Measurements from ENCODE around the gene HOXA5.

Gene HOXA5

DNA sequence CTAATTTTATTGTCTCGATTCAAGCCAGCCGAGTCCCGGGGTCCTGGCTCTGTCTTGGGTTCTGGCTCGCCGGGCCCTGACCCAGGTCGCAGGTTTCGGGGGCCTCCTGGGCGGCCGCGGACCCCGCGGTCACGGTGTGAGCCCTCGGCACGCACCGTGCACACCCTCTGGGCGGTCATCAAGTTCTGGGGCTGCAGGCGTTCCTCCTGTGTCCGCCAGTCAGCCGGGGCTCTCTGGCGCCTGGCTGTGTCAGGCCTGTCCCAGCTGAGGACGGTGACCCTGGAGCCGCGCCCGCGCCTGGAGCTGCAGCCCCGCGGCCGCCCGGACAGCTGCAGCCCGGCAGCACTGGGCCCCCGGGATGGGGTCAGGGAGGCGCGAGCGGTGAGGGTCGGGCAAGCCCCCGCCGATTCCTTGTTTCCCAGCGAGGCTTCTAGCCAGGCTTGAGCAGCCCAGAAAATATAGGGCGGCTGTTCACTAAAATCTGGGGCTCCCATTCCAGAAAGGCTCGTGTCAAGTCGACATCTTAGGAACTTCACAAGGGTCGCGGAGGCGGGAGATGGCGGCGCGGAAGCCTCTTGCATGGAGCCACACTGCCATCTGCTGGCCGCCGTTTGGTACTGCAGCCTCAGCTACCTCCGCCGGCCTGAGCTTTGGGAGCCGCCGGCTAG is 17.2 kb upstream of the HOXA5 start:
- peak; percentile 86 for DNase-seq (ENCODE audit: low spot score)
- peak; percentile 86 for FAIRE-seq

DNA sequence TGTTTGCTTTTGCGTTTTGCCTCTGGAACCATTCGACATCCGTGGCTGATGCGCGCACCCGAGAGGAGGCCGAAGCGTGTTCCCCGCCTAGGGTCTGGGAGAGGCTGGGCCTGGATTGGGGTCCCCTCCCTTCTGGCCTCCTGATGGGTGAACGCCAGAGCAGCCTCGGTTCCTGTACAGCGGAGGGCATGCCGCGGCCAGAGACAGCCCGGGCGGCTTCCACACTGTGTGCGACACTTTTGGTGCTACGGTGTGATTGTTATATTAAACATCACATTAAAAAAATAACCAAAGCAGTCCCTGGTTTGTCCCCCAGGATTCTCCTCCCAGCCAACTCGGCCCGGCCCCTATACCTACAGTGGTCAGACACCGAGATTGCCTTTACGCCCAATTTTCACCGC is 16.7 kb upstream of the HOXA5 start:
- FAIRE-seq (no peak), DNase-seq (ENCODE audit: low spot score) (no peak)

DNA sequence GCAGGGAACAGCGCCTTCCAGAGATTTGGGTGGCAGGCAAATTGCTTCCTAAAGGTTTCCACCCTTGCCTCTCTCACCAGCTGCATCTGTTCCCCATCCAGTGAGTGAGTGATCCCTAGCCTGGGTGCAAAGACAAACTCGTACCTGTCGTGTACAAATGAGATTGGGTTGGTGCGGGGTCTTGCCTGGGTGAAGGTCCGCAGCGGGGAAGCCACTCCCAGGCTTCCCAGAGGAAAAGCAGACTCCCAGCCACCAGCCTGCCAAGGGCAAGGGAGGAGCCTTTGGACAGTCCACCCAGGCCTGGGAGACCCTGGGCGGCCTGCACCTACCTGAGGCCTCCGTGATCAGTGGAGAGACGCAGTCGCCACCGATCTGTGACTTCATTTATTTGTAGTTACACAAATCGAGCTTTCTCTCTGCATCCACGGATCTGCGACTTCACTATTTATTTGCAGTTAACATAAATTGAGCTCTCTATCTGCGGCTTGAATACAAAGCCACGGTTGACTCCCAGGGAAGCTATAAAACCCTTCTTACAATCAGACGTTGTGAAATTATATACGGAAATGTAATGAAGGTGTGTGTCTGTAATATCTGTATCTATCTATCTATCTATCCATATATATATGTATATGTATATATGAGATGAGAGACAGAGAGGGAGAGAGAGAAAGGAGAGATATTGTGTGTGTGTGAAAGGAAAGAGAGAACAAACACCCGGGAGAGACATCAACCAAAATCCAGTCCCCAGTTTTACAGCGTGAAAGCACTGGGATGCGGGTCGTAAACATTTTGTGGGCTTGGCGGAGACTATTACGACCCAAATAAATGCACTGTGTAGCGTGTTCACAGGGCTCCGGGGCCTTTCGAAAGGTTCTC is 16.0 kb upstream of the HOXA5 start:
- FAIRE-seq (no peak), DNase-seq (ENCODE audit: low spot score) (no peak)

DNA sequence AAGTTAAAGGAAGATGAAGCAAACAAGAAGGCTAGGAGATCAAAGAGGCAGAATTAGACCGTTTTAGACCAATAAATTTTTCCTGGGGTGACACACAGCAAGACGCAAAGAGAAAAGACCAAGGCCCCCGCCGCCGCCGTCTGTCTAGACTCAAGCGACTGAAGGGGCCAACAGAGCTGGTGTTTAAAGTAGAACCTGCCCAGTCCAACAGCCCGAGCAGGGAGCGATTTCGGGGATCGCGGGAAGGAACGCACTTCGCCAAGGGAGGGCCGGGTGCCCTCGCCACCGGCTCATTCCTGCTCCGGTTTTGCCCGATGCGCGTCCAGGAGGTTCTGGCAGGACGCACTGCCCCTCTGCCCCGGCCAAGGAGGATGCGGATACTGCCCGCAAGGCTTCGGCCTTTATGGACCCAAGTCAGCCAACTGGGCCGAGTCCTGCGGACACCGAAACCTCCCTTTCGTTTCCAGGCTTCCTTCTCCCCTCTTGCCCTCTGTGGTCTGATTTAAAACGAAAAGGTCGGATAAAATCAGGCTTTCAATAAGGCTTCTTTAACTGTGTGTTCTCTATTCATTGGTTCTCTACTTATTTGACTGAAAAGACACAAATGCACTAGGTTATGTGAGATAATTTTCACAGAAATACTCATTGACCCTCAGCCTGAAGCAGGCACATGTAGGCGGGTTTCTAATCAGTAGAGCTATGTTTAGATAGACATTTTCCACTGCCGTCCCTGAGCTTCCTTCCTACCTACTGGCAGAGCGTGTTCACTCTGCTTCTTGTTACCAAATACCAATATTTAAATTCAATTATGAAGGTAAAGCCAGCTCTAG is 15.2 kb upstream of the HOXA5 start:
- DNase-seq (ENCODE audit: low spot score): no peak
- FAIRE-seq: no peak

DNA sequence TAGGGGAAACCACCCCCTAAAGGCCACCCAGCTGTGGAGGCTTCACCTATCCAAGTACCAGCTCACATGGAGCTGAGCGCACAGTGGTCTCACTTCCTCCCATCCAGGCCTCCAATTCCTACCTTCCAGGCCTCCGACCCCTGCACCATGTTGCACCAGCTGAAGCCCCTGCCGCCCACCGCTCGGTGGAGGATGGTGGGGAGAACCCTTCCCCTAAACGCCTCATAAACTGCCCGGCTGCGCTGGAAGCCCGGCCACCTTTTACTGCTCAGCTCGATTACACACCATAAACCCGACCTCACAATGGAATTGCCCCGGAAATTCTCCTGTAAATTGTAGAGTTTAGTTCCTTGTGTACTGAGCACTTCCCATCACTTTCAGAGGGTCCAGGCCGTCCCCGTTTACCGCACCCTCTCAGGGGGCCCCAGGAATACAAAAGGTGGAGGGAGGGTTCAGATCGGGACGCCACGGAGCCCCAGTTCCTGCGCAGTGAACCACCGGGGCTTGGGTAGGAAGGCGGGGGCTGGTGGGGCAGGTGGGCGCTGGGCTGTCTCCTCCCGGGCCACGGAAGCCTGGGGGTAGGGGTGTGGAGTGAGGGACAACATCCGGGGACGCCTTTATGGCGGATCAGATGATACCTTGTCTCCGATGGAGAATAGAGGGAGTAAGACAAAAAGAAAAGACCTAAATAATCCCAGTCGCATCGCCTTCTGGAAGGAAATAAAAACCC is 14.4 kb upstream of the HOXA5 start:
- DNase-seq (ENCODE audit: low spot score) (no peak), FAIRE-seq (peak; percentile 53)

DNA sequence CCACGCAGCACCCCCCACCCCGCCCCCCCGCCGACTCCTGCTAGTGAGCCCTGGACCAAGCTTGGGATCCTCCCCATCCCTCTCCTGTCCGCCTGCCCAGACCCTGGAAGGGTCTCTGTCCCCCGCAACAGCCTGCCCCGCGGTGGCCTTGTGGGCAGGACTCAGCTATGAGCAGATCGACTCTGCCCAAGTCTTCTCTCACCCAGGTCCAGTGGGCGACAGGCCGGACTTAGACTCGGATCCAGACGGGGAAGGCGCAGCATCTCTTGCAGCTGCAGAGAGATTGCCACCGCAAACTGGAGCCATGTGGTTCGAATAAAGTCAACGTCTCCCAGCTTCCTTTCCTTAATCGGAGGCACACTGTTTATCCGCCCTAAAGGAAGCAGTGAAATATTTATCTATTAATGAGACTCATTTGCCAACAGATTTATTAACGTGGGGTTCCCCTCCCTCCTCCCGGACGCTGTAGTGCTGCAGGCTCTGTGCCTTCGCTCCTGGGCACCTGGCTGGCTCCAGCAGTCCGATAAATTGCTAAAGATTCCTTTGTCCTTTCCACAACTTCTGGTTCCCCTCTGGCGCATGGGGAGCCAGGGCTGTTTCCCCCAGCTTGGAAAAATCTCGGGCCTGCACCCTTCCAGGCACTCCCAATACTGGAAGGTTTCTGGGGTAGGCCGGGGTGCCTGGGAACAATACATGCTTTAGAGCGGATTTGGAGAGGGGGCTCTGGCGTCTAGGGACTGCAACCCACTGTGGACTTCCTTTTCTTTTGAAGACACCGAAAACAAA is 13.6 kb upstream of the HOXA5 start:
- FAIRE-seq (peak; percentile 75), DNase-seq (ENCODE audit: low spot score) (no peak)

DNA sequence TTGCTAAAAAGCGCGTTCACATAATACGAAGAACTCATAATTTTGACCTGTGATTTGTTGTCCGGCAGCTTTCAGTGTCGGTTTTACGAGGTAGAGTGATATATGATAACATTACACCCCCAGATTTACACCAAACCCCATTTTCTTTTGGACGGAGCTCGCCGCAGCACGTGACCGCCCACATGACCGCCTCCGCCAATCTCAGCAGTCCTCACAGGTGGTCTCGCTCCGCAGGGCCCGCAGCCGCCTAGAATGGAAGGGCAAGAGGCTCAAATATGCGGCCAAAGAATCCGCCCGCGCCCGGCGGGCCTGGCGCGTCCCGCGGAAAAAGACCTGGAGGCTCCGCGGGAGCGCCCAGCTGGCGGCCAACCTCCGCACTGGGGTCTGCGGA is 13.0 kb upstream of the HOXA5 start, which contains the start of gene HOXA7:
Gene HOXA7, minus strand, starts transcription at position 168 of the 391 bp plus-strand sequence. Its CDS starts 130 bp downstream, at position 38.
- FAIRE-seq: no peak
- DNase-seq (ENCODE audit: low spot score): peak; percentile 80

DNA sequence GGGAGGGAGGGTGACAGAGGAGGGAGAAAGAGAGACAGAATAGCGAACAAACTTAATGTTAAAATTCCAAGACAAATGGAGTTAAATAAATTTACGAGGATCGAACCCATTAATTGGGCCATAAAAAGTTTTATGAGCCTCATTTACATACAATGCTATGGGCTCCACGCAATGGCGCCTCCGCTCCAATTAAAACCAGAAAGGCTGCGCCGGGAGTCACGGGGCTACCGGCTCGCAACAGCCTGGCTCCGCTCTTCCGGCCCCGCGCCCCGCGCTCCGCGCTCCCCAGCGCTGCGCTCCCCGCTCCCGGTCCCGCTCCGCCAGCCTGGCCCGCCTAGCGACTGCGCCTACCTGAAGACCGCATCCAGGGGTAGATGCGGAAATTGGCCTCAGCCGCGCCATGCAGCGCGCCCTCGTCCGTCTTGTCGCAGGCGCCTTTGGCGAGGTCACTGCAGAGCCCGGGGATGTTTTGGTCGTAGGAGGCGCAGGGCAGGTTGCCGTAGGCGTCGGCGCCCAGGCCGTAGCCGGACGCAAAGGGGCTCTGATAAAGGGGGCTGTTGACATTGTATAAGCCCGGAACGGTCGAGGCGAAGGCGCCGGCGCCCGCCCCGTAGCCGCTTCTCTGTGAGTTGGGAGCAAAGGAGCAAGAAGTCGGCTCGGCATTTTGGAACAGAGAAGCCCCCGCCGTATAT is 12.5 kb upstream of the HOXA5 start:
- FAIRE-seq (peak; percentile 95), DNase-seq (ENCODE audit: low spot score) (no peak)

DNA sequence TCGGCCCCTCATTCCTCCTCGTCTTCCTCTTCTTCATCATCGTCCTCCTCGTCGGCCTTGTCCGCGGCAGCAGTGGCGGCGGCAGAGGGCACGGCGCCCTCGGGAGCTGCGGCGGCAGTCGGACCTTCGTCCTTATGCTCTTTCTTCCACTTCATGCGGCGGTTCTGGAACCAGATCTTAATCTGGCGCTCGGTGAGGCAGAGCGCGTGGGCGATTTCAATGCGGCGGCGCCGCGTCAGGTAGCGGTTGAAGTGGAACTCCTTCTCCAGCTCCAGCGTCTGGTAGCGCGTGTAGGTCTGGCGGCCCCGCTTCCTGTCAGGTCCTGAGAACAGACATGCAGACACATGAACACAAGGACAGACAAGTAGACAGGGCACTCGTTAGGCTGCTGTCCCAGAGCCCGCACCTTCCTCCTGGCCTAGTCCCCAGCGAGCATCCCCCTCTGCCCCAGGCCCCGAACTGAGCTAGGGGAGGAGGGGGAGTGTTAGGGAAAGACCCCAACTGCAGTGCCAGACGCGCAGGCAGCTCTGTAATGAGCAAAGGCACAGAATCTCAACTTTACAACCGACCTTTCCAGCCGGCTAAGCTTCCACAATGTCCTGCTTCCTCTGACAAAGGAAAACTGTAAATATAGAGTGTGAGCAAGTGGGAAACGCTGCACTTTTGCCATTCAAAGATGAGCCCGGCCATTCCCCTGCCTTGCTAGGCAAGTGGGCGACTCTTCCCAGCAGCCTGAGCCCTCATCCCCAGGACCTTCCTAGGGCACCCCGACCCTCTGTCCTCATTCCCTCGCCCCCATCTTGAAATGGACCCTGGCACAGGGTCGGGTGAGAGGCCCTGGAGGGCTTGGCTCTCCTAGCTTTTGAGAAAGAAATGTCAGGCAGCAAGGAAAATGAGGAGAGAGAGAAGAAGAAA is 11.7 kb upstream of the HOXA5 start:
- FAIRE-seq (no peak), DNase-seq (ENCODE audit: low spot score) (no peak)

DNA sequence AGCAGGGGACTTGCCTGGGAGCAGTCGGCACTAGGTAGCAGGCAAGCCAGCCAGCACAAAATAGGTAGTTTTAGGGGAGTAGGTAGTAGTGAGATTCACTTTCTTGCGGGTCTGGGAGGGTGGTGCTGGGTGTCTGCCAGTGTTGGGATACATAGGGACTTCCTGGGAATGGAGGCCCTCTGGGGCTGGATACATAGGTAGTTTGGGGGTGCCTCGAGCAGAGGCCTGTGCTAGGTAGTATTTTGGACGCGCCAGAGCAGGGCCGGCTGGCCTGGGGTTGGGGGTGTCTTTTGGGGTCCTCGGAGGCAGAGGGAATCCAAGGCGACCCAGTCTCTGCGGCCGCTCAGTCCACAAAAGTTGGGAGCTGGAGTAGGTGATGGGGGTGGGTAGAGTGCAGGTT is 10.9 kb upstream of the HOXA5 start:
- DNase-seq (ENCODE audit: low spot score) (no peak), FAIRE-seq (no peak)

DNA sequence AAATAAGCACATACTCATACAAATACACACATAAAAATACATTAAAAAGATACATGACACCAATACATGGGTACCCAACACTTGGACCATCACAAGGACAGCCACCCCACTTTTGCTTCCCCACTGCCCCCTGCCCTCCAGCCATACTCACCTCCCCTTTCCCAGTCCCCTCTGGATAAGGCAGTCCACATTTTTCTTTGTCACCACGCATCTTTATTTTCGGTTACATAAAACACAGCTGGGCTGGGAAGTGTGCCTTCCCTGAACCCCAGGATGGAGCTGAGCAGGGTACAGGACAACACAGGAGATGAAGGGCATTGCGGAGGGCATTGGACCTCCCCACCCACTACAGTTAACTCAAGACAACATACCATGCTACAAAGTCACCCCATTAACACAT is 10.0 kb upstream of the HOXA5 start:
- no peak for FAIRE-seq
- no peak for DNase-seq (ENCODE audit: low spot score)

DNA sequence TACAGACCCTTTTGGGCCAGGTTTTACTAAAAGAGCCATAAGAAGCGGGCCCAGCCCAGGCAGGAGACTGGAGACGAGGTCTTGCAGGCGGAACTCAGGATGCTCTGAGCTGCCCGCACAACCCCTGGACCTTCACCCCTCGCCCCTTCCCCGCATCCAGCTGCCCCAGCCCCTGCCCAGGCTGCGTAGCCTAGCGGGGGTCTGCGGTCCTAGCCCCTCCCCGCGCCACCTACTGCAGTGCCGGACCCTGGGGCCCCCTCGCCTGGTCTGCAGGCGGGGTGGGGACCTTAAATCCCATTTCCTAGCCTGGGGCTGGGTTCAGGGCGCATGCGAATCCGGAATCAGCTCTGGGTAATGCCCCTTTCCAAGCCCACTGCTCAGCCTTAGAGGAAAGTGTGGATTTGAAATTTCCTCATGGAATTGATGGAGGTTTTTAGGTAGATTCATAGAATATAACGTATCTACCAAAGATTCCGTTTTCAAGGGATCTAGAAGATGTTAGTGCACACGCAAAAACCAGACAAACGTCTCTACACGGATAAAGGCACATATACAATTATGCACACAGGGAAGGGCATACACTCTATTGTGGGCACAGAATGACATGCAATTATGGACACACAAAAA is 9.4 kb upstream of the HOXA5 start:
- FAIRE-seq: no peak

DNA sequence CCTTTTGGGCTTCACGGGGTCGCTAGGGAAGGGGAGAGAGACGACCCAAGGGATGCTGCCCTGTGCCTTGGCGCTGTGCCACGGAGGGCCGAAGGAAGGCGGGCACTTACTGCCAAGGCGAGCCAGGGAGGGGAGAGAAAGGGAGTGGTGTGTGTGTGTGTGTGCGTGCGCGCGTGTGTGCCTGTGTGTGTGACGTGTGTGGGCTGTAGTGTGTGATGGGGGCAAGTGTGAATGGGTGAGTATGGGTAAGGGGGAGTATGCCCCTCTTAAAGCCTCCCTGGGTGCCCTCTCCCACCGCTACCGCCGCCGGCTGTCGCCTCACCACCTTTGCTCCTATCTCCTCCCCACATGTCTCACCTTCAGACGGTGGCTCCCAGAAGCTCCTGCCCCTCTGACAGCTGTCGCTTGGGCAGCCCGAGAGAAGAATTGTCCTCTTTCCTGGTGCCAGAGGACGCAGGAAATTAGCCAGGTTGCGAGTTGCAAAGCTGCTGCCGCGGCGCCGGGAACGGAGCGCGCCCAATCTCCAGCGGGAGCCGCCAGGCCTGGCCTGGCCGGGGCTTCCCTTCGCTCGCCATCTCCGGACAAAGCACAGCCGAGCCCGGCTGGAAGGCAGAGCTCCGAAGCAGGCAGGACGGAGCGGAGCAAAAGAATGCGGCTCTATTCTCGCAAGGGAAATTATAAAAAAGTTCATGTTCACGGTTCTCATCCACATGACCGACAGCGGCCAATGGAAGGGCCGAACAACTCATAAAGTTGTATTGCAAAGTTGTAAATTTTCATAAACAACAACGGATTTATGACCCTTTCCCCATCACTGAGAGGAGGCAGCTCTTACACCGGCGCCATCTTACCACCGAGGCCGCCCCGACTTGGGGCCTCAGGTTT is 8.7 kb upstream of the HOXA5 start, which contains the start of gene HOXA3:
Gene HOXA3, minus strand, starts transcription at position 653 of the 885 bp plus-strand sequence. CDS start 41,943 bp downstream, outside the sequence.
- DNase-seq (ENCODE audit: low spot score) (no peak), FAIRE-seq (no peak)

More for the DNA sequence above, 9.4 kb upstream of the HOXA5 start:
- no peak for DNase-seq (ENCODE audit: low spot score)

DNA sequence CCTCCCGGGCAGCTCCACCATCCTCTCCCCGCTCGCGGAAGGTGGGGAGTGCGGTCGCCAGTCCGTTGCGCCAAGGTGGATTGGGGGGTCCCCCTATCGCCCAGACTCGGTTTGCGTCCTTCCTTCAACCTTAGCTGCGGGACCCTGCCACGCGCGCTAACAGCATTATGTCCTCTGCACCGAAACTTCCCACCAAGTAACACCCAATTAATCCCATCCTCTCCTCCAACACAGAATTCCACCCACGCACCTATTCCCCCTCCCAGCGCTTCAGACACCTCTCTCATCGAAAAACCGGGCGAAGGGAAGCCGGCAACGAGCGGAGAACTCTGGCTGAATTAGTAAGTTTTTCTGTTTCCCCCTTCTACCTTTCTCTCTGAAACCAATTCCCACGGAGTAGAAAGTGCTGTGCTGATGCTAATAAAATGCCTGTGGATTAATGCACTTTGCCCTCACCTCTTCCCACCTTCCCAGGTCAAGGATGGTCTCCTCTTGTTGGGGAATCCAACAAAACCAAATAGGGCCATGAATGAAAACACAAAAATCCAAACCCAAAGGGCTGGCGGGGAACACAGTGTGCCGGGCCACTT is 8.0 kb upstream of the HOXA5 start:
- DNase-seq (ENCODE audit: low spot score) (no peak), FAIRE-seq (no peak)

DNA sequence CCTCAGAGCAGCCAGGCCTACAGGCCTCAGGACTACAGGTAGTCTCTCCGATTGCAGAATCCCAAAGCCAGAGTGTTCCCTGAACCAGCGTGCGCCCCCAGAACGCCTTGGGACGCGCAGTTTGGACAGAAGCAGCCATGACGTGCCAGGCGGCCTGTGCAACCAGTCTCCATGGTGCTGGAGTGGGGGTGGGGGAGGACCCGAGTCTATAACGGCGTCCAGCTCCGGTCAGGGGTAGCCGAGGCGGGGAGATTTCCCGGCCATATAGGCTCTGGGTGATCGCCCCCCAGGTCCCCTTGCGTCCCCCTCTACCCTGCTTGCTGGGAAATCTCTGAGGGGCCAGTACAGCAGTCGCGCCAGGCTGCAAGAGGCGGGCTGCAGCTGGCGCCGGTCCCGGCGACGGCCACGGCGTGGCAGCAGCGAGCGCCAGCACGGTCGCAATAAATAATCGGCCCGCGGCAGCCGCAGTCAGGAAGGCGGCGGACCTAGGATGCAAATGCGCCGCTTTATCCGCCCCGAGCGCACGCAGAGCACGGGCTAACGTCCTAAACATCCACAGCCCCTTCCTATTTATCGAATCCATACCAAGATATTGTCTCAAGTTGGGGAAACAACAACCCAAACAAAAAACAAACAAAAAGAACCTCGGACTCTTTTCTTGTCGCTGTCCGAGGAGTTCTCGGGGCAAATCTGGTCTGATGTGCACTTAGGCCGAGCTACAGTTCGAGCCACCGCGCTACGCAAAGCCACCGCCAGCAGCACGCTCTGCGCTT is 7.3 kb upstream of the HOXA5 start:
- peak; percentile 97 for FAIRE-seq
- DNase-seq (ENCODE audit: low spot score): peak; percentile 92

Data from urothelium cell line (cell line).